ENCODE measurements around the gene BAX. TPM values are rescaled to one million over a fixed set of nuclear protein-coding genes. Genes with fewer than 3 reads are reported as not detected.
A peak's percentile ranks its signal among the peaks of the same experiment; 100 is the strongest.

Gene BAX
- total RNA-seq, 1 donor from 2014 or later, result 111 TPM

DNA sequence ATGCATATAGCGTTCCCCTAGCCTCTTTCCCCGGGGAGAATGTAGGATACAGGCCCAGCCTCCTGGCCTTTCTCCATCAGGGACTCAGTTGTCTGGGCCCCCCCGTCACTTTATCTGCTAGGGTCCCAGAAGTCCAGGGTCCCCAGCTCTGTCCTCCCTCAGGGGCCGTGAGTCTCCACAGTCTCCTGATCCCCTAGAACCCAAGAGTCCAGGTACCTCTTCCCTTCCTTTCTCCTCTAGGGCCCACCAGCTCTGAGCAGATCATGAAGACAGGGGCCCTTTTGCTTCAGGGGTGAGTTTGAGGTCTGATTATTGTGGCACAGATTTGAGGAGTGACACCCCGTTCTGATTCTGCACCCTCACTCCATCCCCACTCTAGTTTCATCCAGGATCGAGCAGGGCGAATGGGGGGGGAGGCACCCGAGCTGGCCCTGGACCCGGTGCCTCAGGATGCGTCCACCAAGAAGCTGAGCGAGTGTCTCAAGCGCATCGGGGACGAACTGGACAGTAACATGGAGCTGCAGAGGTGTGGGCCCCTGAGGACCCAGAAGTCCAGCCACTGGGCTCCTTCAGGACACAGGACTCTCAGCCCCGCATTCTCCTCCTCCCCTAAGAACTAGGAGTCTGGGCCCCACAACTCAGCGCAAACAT is 758 bp downstream of the BAX start:
- ChIA-PET POLR2A (interaction anchor here (0.5 to 4.0 kb wide), 6 partner anchors 10 to 467 kb away, joined by 3 to 43 read pairs (median 6); partner anchors contain the start of genes FTL, NUCB1, PPP1R15A and RUVBL2), CTCF (interaction anchor here (1.7 kb wide), 1 partner anchor 15 kb away, joined by 6 read pairs; no protein-coding TSS in a partner anchor)
- ATAC-seq (ENCODE audit: low read depth), result no peak
- H3K9me3 Mint-ChIP-seq, result no peaks in the 10 kb centered on the region
- H3K4me1 Mint-ChIP-seq, result peaks cover 26% of the 10 kb centered on the region
- peaks cover 23% of the 10 kb centered on the region for H3K36me3 Mint-ChIP-seq (ENCODE audit: low read depth)
- H3K4me3 Mint-ChIP-seq, result peak overlapping the region; percentile 91
- no peaks in the 10 kb centered on the region for H3K27me3 Mint-ChIP-seq
- intact Hi-C loops (cut with micrococcal nuclease), result loop anchor here (2.0 kb wide), 1 partner anchor 37 kb away; the partner anchor contains the start of genes GYS1 and RUVBL2
- DNase-seq, result no peak
- peak overlapping the region; percentile 70 for H3K27ac Mint-ChIP-seq
- no peak for TF ChIP-seq CTCF (IDR thresholded peaks at IDR 0.05)

DNA sequence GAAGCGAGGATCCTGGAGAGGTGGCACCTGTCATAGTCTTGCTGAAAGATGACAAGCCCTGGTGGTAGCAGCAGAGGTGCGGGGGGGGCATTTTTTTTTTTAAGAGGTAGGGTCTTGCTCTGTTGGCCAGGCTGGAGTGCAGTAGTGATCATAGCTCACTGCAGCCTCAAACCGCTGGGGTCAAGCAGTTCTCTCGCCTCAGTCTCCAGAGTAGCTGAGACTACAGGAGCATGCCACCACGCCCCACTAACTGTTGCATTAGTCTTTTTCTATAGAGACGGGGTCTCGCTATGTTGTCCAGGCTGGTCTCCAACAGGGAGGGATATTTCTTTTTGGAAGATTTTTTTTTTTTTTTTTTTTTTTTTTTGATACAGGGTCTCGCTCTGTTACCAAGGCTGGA is 3.3 kb downstream of the BAX start:
- intact Hi-C loops (cut with micrococcal nuclease), result no loop called here
- no peak for ATAC-seq (ENCODE audit: low read depth)
- peaks cover 32% of the 10 kb centered on the region for H3K36me3 Mint-ChIP-seq (ENCODE audit: low read depth)
- no peaks in the 10 kb centered on the region for H3K27me3 Mint-ChIP-seq
- peaks cover 44% of the 10 kb centered on the region for H3K4me1 Mint-ChIP-seq
- H3K9me3 Mint-ChIP-seq, result no peaks in the 10 kb centered on the region
- POLR2A ChIA-PET, result interaction anchor here (0.6 to 4.9 kb wide), 2 partner anchors 34 to 84 kb away, joined by 3 to 53 read pairs; partner anchors contain the start of gene PPP1R15A
- TF ChIP-seq CTCF (IDR thresholded peaks at IDR 0.05), result no peak
- CTCF ChIA-PET, result no interaction called here
- no peak overlapping the region for H3K4me3 Mint-ChIP-seq
- peak overlapping the region; percentile 24 for H3K27ac Mint-ChIP-seq
- DNase-seq, result no peak

GRCh38 chr19:48959341-48960239 is 4.9 kb downstream of the BAX start:
- no peaks in the 10 kb centered on the region for H3K9me3 Mint-ChIP-seq
- peaks cover 32% of the 10 kb centered on the region for H3K36me3 Mint-ChIP-seq (ENCODE audit: low read depth)
- H3K27ac Mint-ChIP-seq, result no peak overlapping the region
- ATAC-seq (ENCODE audit: low read depth) (no peak), DNase-seq (no peak)
- TF ChIP-seq CTCF (IDR thresholded peaks at IDR 0.05), result no peak
- H3K4me3 Mint-ChIP-seq, result no peak overlapping the region
- H3K27me3 Mint-ChIP-seq, result no peaks in the 10 kb centered on the region
- intact Hi-C loops (cut with micrococcal nuclease), result no loop called here
- POLR2A ChIA-PET, result interaction anchor here (0.6 to 4.9 kb wide), 5 partner anchors 15 to 595 kb away, joined by 3 to 53 read pairs (median 4); partner anchors contain the start of genes PPP1R15A and SYNGR4
- CTCF ChIA-PET, result interaction anchor here (0.7 to 1.9 kb wide), 2 partner anchors 11 kb away, joined by 3 to 5 read pairs; no protein-coding TSS in a partner anchor
- H3K4me1 Mint-ChIP-seq, result peaks cover 56% of the 10 kb centered on the region

DNA sequence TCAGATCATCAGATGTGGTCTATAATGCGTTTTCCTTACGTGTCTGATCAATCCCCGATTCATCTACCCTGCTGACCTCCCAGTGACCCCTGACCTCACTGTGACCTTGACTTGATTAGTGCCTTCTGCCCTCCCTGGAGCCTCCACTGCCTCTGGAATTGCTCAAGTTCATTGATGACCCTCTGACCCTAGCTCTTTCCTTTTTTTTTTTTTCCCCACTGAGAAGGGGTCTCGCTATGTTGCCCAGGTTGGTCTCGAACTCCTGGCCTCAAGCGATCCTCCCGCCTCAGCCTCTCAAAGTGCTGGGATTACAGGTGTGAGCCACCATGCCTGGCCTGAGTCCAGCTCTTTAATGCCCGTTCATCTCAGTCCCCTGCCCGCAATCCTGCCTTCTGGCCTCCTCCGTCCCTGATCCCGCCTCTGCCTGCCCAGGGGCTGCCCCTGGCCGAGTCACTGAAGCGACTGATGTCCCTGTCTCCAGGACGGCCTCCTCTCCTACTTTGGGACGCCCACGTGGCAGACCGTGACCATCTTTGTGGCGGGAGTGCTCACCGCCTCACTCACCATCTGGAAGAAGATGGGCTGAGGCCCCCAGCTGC is 6.5 kb downstream of the BAX start:
- Mint-ChIP-seq H3K27me3 (no peaks in the 10 kb centered on the region), H3K4me3 (no peak overlapping the region), H3K4me1 (peaks cover 60% of the 10 kb centered on the region), H3K9me3 (no peaks in the 10 kb centered on the region), H3K27ac (peak overlapping the region; percentile 19), H3K36me3 (ENCODE audit: low read depth) (peaks cover 37% of the 10 kb centered on the region)
- DNase-seq (no peak), ATAC-seq (ENCODE audit: low read depth) (no peak)
- intact Hi-C loops (cut with micrococcal nuclease), result no loop called here
- POLR2A ChIA-PET, result interaction anchor here (0.6 to 4.9 kb wide), 4 partner anchors 10 to 715 kb away, joined by 3 to 53 read pairs (median 4); partner anchors contain the start of genes PPP1R15A and PRMT1
- CTCF ChIA-PET, result interaction anchor here (1.0 to 1.9 kb wide), 4 partner anchors 9 to 166 kb away, joined by 3 to 8 read pairs (median 4); no protein-coding TSS in a partner anchor
- no peak for TF ChIP-seq CTCF (IDR thresholded peaks at IDR 0.05)

Measured in activated B cell treated with CpG ODN at 0.5 μM for 24 hours (primary cell).